Gastroesophageal sphincter (tissue), 3 donors: ENCODE measurements around the gene FAM83C.

Source experiments
- CTCF ChIP-seq, 4 experiments: fragments of 200-600 bp in 2 of 4; fragments of 450-650 bp in 2 of 4; sonication (generic) in 1 of 4; IDR thresholded peaks; one replicate each; pipeline ENCODE4 v1.5.1; 2017 to 2019; ENCODE audit warnings: antibody characterized with exemption in 4 of 4, mild to moderate bottlenecking in 2 of 4, moderate library complexity in 2 of 4
- EP300 ChIP-seq: sonication (generic); formaldehyde crosslinking; IDR thresholded peaks from one replicate; pipeline ENCODE4 v1.6.1; 2017; ENCODE audit warnings: antibody characterized with exemption, mild to moderate bottlenecking

- TF ChIP-seq EP300 (no peak), CTCF (IDR thresholded peaks at IDR 0.05) (no peak)
Observed at GRCh38 chr20:35248641-35249475, 43.4 kb downstream of the FAM83C start.
